ENCODE results near the gene GART.

DNA sequence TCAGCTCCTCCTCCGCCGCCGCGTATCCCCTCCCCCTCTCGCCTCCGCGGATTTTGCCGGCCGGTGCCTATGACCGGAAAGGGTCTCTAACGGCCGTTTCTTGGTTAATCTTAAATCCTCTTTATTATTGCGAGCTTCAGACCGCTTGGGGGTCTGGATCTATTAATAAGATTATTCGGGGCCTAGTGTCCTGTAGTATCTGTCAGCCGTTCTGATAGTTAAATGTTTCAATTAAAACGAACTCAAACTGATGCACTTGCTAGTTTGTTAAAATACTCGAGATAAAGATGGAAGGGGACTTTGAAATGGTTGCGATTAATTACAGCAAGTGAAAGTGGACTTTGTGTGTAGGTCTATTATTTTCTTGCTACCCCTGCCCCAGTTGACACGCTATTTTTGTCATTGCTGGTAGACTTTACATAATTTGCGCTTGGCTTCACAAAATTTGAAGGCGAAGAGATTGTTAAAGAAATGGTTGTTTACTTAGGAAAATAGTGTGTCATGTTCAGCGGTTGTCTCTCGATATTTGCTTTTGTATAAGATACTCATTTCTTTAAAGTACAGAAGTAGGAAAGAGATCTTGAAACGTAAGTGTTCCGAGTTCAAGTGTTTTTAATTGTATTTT lies 1.7 kb upstream of the GART start:
- TF ChIP-seq, protein P1, sequence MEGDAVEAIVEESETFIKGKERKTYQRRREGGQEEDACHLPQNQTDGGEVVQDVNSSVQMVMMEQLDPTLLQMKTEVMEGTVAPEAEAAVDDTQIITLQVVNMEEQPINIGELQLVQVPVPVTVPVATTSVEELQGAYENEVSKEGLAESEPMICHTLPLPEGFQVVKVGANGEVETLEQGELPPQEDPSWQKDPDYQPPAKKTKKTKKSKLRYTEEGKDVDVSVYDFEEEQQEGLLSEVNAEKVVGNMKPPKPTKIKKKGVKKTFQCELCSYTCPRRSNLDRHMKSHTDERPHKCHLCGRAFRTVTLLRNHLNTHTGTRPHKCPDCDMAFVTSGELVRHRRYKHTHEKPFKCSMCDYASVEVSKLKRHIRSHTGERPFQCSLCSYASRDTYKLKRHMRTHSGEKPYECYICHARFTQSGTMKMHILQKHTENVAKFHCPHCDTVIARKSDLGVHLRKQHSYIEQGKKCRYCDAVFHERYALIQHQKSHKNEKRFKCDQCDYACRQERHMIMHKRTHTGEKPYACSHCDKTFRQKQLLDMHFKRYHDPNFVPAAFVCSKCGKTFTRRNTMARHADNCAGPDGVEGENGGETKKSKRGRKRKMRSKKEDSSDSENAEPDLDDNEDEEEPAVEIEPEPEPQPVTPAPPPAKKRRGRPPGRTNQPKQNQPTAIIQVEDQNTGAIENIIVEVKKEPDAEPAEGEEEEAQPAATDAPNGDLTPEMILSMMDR (IDR thresholded peaks at IDR 0.05; ENCODE audit: insufficient read depth, low read length), result no peak
- TF ChIP-seq POLR2AphosphoS5 (IDR thresholded peaks at IDR 0.05; ENCODE audit: low read depth) (no peak), SPI1 (IDR thresholded peaks at IDR 0.05; ENCODE audit: borderline replicate concordance, low read depth) (no peak)
- TF ChIP-seq, protein P2, sequence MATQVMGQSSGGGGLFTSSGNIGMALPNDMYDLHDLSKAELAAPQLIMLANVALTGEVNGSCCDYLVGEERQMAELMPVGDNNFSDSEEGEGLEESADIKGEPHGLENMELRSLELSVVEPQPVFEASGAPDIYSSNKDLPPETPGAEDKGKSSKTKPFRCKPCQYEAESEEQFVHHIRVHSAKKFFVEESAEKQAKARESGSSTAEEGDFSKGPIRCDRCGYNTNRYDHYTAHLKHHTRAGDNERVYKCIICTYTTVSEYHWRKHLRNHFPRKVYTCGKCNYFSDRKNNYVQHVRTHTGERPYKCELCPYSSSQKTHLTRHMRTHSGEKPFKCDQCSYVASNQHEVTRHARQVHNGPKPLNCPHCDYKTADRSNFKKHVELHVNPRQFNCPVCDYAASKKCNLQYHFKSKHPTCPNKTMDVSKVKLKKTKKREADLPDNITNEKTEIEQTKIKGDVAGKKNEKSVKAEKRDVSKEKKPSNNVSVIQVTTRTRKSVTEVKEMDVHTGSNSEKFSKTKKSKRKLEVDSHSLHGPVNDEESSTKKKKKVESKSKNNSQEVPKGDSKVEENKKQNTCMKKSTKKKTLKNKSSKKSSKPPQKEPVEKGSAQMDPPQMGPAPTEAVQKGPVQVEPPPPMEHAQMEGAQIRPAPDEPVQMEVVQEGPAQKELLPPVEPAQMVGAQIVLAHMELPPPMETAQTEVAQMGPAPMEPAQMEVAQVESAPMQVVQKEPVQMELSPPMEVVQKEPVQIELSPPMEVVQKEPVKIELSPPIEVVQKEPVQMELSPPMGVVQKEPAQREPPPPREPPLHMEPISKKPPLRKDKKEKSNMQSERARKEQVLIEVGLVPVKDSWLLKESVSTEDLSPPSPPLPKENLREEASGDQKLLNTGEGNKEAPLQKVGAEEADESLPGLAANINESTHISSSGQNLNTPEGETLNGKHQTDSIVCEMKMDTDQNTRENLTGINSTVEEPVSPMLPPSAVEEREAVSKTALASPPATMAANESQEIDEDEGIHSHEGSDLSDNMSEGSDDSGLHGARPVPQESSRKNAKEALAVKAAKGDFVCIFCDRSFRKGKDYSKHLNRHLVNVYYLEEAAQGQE (IDR thresholded peaks at IDR 0.05; ENCODE audit: insufficient replicate concordance, low read depth), result no peak

Data from HL-60 (cell line).